Thymus (tissue), 11 donors: Measurements from ENCODE around the gene PRKAR1A. TPM values are rescaled to one million over a fixed set of nuclear protein-coding genes. Genes with fewer than 3 reads are reported as not detected.
"Not testable (repeated sequence)": the region's sequence is repeated elsewhere in the genome, so short reads cannot be mapped to it uniquely, and the experiment has no call there.

Experiments
- DNase-seq, 9 donors: peaks; one replicate each; pipeline ENCODE4 v3.0.0-alpha.2; 2013; ENCODE audit warnings: low spot score in 9 of 9, low read depth in 6 of 9, missing footprints in 1 of 9
- H3K27ac ChIP-seq, 2 donors: one replicate each; pipeline ENCODE4 v1.5.1; 2013; ENCODE audit warnings: control low read depth in 1 of 2, low read depth in 1 of 2, low read length in 1 of 2, mild to moderate bottlenecking in 1 of 2, moderate library complexity in 1 of 2
- H3K27me3 ChIP-seq, 2 donors: one replicate each; pipeline ENCODE4 v1.5.1; 2013; ENCODE audit warnings: low read length in 1 of 2; ENCODE audit not compliant: control insufficient read depth in 2 of 2, insufficient read depth in 1 of 2
- H3K36me3 ChIP-seq, 2 donors: one replicate each; pipeline ENCODE4 v1.5.1; 2013; ENCODE audit warnings: low read length in 1 of 2, mild to moderate bottlenecking in 1 of 2, moderate library complexity in 1 of 2; ENCODE audit not compliant: control insufficient read depth in 2 of 2, insufficient read depth in 2 of 2
- H3K4me1 ChIP-seq, 2 donors: one replicate each; pipeline ENCODE4 v1.5.1; 2013; ENCODE audit warnings: low read length in 2 of 2; ENCODE audit not compliant: control insufficient read depth in 2 of 2, insufficient read depth in 2 of 2
- H3K4me3 ChIP-seq, 2 donors: one replicate each; pipeline ENCODE4 v1.5.1; 2013; ENCODE audit warnings: low read length in 2 of 2, control low read depth in 1 of 2, mild to moderate bottlenecking in 1 of 2
- H3K9me3 ChIP-seq, 2 donors: one replicate each; pipeline ENCODE4 v1.5.1; 2013; ENCODE audit warnings: low read length in 1 of 2, mild to moderate bottlenecking in 1 of 2; ENCODE audit not compliant: control insufficient read depth in 2 of 2, insufficient read depth in 1 of 2
- WGBS: extraction: QIAGEN DNeasy Blood & Tissue Kit; methylation state at CpG from one replicate; pipeline ENCODE4 v1.1.7; 2013; 5-methylcytosine and 5-hydroxymethylcytosine counted together
- polyA plus RNA-seq: library from polyadenylated mRNA; stranded (reverse); fragments of 200-250 nt; gene quantifications from one replicate; pipeline ENCODE4 v1.2.3, GENCODE V29; 2013
- total RNA-seq: library from RNA; stranded (reverse); fragments of 120-200 nt; gene quantifications from one replicate; pipeline ENCODE4 v1.2.4, GENCODE V29; 2013
- donor health status: healthy.

Gene PRKAR1A
- total and polyA plus RNA-seq, 2 donors = 140 to 144 TPM

DNA sequence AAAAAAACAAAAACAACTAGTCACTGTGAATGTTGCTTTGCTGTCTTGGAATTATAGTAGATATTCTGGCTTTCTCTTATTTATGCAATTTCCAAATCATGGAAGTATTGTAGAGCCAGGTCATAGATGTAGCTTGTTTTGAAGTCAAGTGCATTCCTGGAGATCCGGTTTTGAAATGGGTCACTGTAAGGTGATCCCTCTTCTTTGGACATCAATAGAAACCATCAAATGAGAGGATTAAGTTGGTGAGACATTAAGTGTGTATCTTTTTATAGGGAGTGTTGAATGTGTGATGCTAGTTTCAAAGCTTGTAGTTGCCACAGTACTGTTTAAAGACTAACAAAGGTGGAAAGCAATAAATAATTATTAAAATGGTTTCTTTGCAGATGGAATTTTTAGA, 4.5 kb downstream of the PRKAR1A start:
- Histone ChIP-seq H3K4me3 (no peak overlapping the region), H3K27ac (no peak overlapping the region), H3K27me3 (no peaks in the 10 kb centered on the region), H3K36me3 (peaks cover 28 to 31% of the 10 kb centered on the region in 2 donors), H3K9me3 (no peaks in the 10 kb centered on the region), H3K4me1 (no peaks in the 10 kb centered on the region)
- WGBS = 98% methylated on average over 1 of the region's 1 CpG
- no peak for DNase-seq

DNA sequence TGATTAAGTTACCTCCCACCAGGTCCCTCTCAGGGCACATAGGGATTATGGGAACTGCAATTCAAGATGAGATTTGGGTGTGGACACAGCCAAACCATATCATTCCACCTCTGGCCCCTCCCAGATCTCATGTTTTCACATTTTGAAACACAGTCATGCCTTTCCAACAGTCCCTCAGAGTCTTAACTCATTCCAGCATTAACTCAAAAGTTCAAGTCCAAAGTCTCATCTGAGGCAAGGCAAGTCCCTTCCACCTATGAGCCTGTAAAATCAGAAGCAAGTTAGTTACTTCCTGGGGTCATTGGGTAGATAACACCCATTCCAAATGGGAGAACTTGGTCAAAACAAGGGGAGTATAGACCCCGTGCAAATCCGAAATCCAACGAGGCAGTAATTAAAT, 5.4 kb downstream of the PRKAR1A start:
- DNase-seq, H3K9me3 ChIP-seq, H3K4me1 ChIP-seq, H3K27ac ChIP-seq, H3K27me3 ChIP-seq, H3K4me3 ChIP-seq: not testable (repeated sequence)
- WGBS = 98% methylated on average over 3 of the region's 3 CpGs
- H3K36me3 ChIP-seq = peaks cover 29 to 37% of the 10 kb centered on the region in 2 donors

DNA sequence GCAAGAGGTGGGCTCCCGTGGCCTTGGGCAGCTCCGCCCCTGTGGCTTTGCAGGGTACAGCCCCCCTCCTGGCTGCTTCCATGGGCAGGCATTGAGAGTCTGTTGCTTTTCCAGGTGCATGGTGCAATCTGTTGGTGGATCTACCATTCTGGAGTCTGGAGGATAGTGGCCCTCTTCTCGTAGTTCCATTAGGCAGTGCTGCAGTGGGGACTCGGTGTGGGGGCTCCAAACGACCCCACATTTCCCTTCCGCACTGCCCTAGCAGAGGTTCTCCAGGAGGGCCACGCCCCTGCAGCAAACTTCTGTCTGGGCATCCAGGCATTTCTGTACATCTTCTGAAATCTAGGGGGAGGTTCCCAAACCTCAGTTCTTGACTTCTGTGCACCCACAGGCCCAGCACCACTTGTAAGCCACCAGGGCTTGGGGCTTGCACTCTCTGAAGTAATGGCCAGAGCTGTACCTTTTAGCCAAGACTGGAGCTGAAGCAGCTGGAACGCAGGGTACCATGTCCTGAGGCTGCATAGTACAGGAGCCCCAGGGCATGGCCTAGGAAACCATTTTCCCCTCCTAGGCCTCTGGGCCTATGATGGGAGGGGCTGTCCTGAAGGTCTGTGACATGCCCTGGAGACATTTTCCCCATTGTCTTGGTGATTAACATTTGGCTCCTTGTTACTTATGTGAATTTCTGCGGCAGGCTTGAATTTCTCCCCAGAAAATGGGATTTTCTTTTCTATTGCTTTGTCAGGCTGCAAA, 6.0 kb downstream of the PRKAR1A start:
- H3K4me3 ChIP-seq = no peak overlapping the region
- no peaks in the 10 kb centered on the region for H3K9me3 ChIP-seq
- no peaks in the 10 kb centered on the region for H3K27me3 ChIP-seq
- peaks cover 35 to 43% of the 10 kb centered on the region in 2 donors for H3K36me3 ChIP-seq
- no peaks in the 10 kb centered on the region for H3K4me1 ChIP-seq
- H3K27ac ChIP-seq = no peak overlapping the region
- WGBS = 99% methylated on average over 9 of the region's 9 CpGs
- no peak for DNase-seq

DNA sequence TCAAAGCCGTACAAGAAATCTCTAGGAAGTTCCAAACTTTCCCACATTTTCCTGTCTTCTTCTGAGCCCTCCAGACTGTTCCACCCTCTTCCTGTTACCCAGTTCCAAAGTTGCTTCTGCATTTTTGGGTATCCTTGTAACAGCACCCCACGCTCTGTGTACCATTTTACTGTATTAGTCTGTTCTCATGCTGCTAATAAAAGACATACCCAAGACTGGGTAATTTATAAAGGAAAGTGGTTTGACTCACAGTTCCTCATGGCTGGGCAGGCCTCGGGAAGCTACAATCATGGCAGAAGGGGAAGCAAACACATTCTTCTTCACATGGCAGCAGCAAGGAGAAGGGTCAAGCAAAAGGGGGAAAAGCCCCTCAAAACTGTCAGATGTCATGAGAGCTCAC, 6.8 kb downstream of the PRKAR1A start:
- DNase-seq, H3K4me3 ChIP-seq, H3K27me3 ChIP-seq, H3K4me1 ChIP-seq, H3K27ac ChIP-seq, H3K9me3 ChIP-seq: not testable (repeated sequence)
- WGBS = 96% methylated on average over 3 of the region's 3 CpGs
- peaks cover 42 to 51% of the 10 kb centered on the region in 2 donors for H3K36me3 ChIP-seq

DNA sequence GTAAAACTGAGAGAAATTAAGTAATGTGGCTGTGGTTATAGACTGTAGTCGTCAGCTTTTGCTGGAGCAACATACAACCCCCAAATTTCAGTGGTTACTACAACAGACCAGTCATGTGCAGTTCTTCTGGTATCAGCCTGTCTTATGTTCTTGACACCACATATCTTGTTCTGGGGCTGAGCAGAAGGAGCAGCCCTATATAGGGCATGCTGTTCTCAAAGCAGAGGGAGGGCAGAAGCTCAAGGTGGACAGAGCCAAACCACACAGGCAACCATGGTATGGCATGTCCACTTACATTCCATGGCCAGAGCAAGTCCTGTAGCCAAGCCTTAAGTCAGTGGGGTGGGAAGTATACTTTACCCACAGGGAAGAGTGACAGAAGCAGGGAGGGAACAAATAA, 7.7 kb downstream of the PRKAR1A start:
- Histone ChIP-seq H3K27ac (no peak overlapping the region), H3K4me1 (no peaks in the 10 kb centered on the region), H3K4me3 (no peak overlapping the region), H3K27me3 (no peaks in the 10 kb centered on the region), H3K36me3 (peaks cover 41 to 51% of the 10 kb centered on the region in 2 donors), H3K9me3 (no peaks in the 10 kb centered on the region)
- WGBS = 93% methylated on average over 1 of the region's 1 CpG
- no peak for DNase-seq

DNA sequence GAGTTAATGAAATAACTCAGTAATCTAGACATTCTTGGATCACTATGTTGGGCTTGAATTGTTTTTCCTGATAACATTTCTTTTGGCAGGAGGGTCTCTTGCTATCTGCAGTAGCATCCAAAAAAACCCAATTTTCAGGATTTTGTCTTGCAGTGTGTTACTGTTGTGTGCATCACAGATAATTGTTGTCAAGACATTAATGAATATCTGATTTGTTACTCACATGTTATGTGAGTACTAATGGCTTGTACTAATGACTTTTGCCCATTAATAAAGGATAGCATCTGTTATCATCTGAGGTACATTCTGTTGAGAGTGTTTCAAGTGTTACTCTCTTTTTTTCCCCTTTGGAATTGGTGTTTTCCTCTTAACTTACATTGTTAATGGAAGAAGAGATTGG, 10.0 kb downstream of the PRKAR1A start:
- H3K27ac ChIP-seq = no peak overlapping the region
- no peaks in the 10 kb centered on the region for H3K9me3 ChIP-seq
- H3K4me3 ChIP-seq = no peak overlapping the region
- no peak for DNase-seq
- H3K4me1 ChIP-seq = no peaks in the 10 kb centered on the region
- H3K36me3 ChIP-seq = peaks cover 38 to 66% of the 10 kb centered on the region in 2 donors
- no peaks in the 10 kb centered on the region for H3K27me3 ChIP-seq

DNA sequence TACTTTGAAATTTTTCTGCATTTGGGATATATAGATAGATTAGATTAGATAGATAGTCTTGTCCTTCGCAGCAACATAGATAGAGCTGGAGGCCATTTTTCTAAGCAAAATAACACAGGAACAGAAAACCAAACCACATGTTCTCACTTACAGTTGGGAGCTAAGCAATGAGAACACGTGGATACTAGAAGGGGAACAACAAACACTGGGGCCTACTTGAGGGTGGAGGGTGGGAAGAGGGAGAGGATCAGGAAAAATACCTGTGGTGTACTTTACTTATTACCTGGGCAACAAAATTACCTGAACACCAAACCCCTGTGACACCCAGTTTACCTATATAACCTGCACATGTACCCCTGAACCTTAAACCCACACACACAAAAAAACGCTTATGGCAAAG, 14.3 kb downstream of the PRKAR1A start:
- DNase-seq = no peak
- 83% methylated on average over 3 of the region's 3 CpGs for WGBS
- Histone ChIP-seq H3K4me1 (no peaks in the 10 kb centered on the region), H3K36me3 (peaks cover 40 to 85% of the 10 kb centered on the region in 2 donors), H3K27me3 (no peaks in the 10 kb centered on the region), H3K4me3 (no peak overlapping the region), H3K27ac (no peak overlapping the region), H3K9me3 (no peaks in the 10 kb centered on the region)

DNA sequence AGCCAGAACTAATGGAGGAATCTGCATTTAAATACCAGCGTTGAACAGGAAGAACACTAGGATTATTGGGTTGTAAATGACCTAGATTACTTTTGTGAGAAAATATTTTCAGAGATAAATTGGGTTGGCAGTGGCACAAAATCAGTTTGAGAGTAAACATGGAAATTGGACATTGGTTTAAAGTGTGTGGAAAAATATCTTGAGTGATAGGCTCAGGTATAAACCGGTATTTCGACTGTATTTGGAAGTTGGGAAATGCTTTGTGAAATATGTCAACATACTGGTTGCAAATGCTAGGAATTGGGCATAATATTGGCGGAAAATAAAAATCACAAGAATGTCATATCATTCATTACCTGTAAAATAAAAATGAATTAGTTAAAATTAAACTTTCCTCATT, 15.1 kb downstream of the PRKAR1A start:
- Histone ChIP-seq H3K36me3 (peaks cover 40 to 85% of the 10 kb centered on the region in 2 donors), H3K27ac (no peak overlapping the region), H3K9me3 (no peaks in the 10 kb centered on the region), H3K4me3 (no peak overlapping the region), H3K27me3 (no peaks in the 10 kb centered on the region), H3K4me1 (no peaks in the 10 kb centered on the region)
- WGBS = 96% methylated on average over 4 of the region's 4 CpGs
- no peak for DNase-seq

DNA sequence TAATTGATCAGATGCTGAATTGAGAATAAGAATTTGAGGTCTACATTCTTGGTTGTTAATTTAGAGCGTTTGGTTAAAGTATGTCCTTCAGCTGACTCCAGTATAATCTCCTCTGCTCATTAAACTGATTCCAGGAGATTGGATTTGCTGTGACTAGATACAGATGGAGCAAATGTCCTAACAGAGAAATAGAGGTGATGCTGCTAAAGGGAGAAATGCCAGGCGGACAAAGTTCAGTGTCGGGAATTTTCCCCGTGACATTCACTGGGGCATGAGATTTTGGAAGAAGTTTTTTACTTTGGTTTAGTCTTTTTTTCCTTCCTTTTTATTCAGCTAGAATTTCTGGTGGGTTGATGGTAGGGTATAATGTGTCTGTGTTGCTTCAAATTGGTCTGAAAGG, 19.0 kb downstream of the PRKAR1A start:
- H3K4me3 ChIP-seq = no peak overlapping the region
- H3K4me1 ChIP-seq = no peaks in the 10 kb centered on the region
- no peaks in the 10 kb centered on the region for H3K27me3 ChIP-seq
- WGBS = 98% methylated on average over 4 of the region's 4 CpGs
- DNase-seq = no peak
- no peak overlapping the region for H3K27ac ChIP-seq
- H3K9me3 ChIP-seq = no peaks in the 10 kb centered on the region
- H3K36me3 ChIP-seq = peaks cover 21 to 61% of the 10 kb centered on the region in 2 donors
